Kidney (tissue), 14 donors: ENCODE data around the gene CPA4. TPM values are rescaled to one million over a fixed set of nuclear protein-coding genes. Genes with fewer than 3 reads are reported as not detected.

ENCODE experiments used
- DNase-seq, 5 donors: peaks; one replicate each; pipeline ENCODE4 v3.0.0-alpha.2; 2013 to 2020
- FAIRE-seq: peaks from 2 replicates; lab custom pipeline; 2012; peaks lifted over from hg19 to GRCh38; lab: Jason Lieb, UNC
- H3K27ac ChIP-seq, 2 donors: one replicate each; pipeline ENCODE4 v1.7.0; 2013; ENCODE audit warnings: low read depth in 2 of 2, low read length in 2 of 2, inconsistent platforms in 1 of 2
- H3K27me3 ChIP-seq: one replicate; pipeline ENCODE4 v1.7.1; 2013; ENCODE audit warnings: low read length, inconsistent platforms; ENCODE audit not compliant: control insufficient read depth, insufficient read depth
- H3K36me3 ChIP-seq, 3 donors: one replicate each; pipeline versions ENCODE4 v1.7.0 to v1.7.1; 2013; ENCODE audit warnings: low read length in 3 of 3, control low read depth in 1 of 3, inconsistent platforms in 1 of 3; ENCODE audit not compliant: insufficient read depth in 3 of 3, control insufficient read depth in 2 of 3
- H3K4me1 ChIP-seq, 3 donors: one replicate each; pipeline versions ENCODE4 v1.7.0 to v1.7.1; 2013; ENCODE audit warnings: low read length in 3 of 3, inconsistent platforms in 1 of 3, low read depth in 1 of 3; ENCODE audit not compliant: control insufficient read depth in 2 of 3, insufficient read depth in 2 of 3
- H3K4me3 ChIP-seq, 3 donors: one replicate each; pipeline versions ENCODE4 v1.7.0 to v1.8.1; 2013; ENCODE audit warnings: low read length in 3 of 3, control low read depth in 1 of 3, inconsistent platforms in 1 of 3
- H3K9ac ChIP-seq, 3 donors: one replicate each; pipeline versions ENCODE4 v1.7.0 to v1.7.1; 2013; ENCODE audit warnings: low read length in 3 of 3, control low read depth in 1 of 3, inconsistent platforms in 1 of 3
- H3K9me3 ChIP-seq, 3 donors: one replicate each; pipeline versions ENCODE4 v1.7.0 to v1.7.1; 2013; ENCODE audit warnings: low read length in 3 of 3, control low read depth in 1 of 3, inconsistent platforms in 1 of 3; ENCODE audit not compliant: control insufficient read depth in 2 of 3, insufficient read depth in 1 of 3
- intact Hi-C: fragments of 100-400 bp; cut with DNase I; formaldehyde crosslinking; loops from one replicate; pipeline ENCODE4 v1.11.1; 2022
- polyA plus RNA-seq: library from polyadenylated mRNA; stranded (reverse); fragments of 350-450 nt; fragmentation: Illumina TruSeq; extraction: RNeasy Lipid Tissue Mini Kit (QIAGEN cat#74804); gene quantifications from one replicate; pipeline ENCODE4 v1.2.3, GENCODE V29; 2014; ENCODE audit warnings: low read depth, low replicate concordance; ENCODE audit not compliant: insufficient read depth
- total RNA-seq: library from RNA; stranded (reverse); fragmentation: NEBNext Ultra II Directional; extraction: Animal tissue kit (Norgen Biotek cat#: 25700); gene quantifications from one replicate; pipeline ENCODE4 v1.2.1, GENCODE V29; 2021
- TF ChIP-seq, protein P1 (sequence below): IDR thresholded peaks from 3 replicates; pipeline ENCODE4 v1.5.1; 2012; ENCODE audit warnings: mild to moderate bottlenecking, moderate library complexity, borderline replicate concordance; ENCODE audit not compliant: insufficient read depth; ENCODE audit errors: extremely low read depth
- donor health status: control.
- donor health status: control.
- donor health status: control.
- donor health status: control.
- donor health status: control.
- donor health status: DM: yes; HTN: yes; CAD: no.
- donor health status: Normal renal cell carcinoma (clear cell type).

Gene CPA4
- total and polyA plus RNA-seq, 2 donors from 2014 or later, result 1.1 TPM; not detected in 1

DNA sequence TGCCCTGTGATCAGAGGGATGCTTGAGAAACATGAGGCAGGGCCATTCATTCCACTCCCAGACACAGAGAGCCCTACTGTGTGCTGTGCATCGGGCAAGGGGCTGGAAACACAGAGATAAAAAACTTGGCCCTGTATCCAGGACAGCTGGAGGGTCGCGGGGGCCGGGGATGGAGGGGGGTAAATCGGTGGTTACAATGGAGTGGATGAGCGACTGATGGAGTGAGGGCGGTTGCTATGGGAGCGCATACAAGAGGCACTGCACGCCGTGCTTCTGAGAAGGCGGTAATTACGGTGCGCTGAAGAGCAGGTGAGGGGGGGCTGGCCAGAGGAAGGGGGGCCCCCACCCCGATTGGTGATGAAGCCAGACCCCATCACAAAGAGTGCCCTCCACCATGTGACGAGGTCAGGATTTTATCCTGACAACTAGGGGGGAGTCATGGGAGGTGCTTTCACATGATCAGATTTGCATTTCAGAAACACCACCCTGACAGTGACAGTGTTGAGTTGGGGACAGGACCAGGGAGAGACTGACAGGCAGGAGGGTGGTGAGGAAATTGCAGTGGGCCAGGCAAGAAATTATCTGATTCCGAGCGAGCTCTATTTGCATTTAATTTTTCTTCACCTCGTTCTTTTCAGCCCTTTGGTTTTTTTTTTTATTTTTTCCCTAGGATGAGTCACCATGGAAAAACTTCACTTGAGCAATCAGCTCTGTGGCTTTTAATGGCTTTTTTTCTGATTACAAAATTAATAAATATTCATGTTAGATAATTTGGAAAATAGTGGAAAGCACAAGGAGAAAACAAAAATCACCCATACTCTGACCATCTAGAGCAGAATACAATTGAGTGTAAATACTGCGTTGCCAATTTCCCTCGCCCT lies 59.5 kb downstream of the CPA4 start:
- H3K27ac ChIP-seq, result peak overlapping the region; percentile 11 to 51
- H3K9ac ChIP-seq, result peak overlapping the region in 1 of 3 donors; percentile 51
- H3K4me3 ChIP-seq, result no peak overlapping the region
- no peaks in the 10 kb centered on the region for H3K27me3 ChIP-seq
- H3K36me3 ChIP-seq, result no peaks in the 10 kb centered on the region
- intact Hi-C loops, result no loop called here
- no peak for FAIRE-seq
- H3K9me3 ChIP-seq, result no peaks in the 10 kb centered on the region
- H3K4me1 ChIP-seq, result peaks cover 10 to 13% (median 11%) of the 10 kb centered on the region in 3 donors
- no peak for DNase-seq
- TF ChIP-seq, protein P1, sequence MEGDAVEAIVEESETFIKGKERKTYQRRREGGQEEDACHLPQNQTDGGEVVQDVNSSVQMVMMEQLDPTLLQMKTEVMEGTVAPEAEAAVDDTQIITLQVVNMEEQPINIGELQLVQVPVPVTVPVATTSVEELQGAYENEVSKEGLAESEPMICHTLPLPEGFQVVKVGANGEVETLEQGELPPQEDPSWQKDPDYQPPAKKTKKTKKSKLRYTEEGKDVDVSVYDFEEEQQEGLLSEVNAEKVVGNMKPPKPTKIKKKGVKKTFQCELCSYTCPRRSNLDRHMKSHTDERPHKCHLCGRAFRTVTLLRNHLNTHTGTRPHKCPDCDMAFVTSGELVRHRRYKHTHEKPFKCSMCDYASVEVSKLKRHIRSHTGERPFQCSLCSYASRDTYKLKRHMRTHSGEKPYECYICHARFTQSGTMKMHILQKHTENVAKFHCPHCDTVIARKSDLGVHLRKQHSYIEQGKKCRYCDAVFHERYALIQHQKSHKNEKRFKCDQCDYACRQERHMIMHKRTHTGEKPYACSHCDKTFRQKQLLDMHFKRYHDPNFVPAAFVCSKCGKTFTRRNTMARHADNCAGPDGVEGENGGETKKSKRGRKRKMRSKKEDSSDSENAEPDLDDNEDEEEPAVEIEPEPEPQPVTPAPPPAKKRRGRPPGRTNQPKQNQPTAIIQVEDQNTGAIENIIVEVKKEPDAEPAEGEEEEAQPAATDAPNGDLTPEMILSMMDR, result no peak

DNA sequence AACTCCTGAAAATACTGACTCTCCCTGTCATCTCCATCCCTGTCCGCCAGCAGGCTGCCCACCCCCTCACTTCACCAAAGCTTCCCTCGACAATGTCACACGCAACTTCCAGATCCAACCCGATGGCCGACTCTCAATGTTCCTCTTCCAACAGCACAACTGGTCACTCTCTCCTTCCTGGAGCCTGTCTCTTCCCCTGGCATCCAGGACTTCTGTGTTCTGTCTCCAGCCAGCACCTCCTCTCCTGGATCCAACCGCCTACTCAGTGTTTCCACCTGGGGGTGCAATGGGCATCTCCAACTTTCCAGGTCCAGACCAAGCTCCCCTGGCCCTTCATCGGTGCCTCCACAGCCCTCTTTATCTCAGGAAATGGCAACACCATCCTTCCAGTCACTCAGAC lies 60.2 kb downstream of the CPA4 start:
- intact Hi-C loops, result no loop called here
- no peak overlapping the region for H3K9ac ChIP-seq
- H3K36me3 ChIP-seq, result no peaks in the 10 kb centered on the region
- peak overlapping the region in 1 of 2 donors; percentile 1 for H3K27ac ChIP-seq
- TF ChIP-seq, protein P1, result no peak
- DNase-seq, result no peak
- FAIRE-seq, result no peak
- no peaks in the 10 kb centered on the region for H3K27me3 ChIP-seq
- no peaks in the 10 kb centered on the region for H3K9me3 ChIP-seq
- H3K4me3 ChIP-seq, result no peak overlapping the region
- H3K4me1 ChIP-seq, result peaks cover 10 to 13% (median 11%) of the 10 kb centered on the region in 3 donors

DNA sequence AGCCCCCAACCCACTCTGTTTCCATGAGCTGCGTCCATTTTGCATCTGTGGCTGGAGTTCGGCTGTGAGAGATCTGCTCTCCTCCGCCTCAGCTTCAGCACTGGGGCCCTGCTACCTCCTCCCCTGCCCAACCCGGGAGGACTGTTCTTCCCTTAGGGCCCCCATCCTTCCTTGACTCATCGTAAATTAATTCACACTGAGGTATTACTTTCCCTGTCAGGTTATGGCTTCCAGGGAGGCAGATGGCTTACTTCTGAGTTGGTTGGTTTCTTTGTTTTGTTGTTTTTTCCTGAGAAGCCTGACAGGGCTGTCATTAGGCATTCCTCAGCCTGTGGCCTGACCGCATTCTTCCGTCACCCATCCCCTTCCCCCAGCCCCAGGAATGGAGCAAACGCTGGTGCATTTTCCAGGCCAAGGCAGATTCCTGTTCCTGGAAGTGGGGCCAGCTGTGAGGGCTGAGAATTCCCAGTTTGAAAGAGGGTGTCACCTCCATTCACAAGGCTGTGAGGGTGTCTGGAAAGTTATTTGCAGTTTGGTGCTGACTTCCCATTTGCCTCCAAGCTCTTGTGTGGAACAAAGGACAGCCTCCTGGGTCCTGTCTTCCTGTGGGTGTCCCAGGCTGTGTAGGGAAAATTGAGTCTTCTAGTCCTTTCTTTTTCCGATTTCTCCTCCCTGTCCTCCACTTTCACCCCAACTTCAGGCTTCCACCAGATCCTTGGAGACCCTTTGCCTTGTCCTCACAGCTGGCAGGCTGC lies 63.3 kb downstream of the CPA4 start:
- no peak overlapping the region for H3K4me3 ChIP-seq
- H3K9me3 ChIP-seq, result peaks cover 0 to 10% (median 2%) of the 10 kb centered on the region in 3 donors
- H3K4me1 ChIP-seq, result peaks cover 8 to 12% (median 9%) of the 10 kb centered on the region in 3 donors
- no peaks in the 10 kb centered on the region for H3K36me3 ChIP-seq
- peak overlapping the region in 1 of 3 donors; percentile 44 for H3K9ac ChIP-seq
- H3K27me3 ChIP-seq, result no peaks in the 10 kb centered on the region
- TF ChIP-seq, protein P1, result no peak
- H3K27ac ChIP-seq, result peak overlapping the region; percentile 38 to 82
- no peak for FAIRE-seq
- intact Hi-C loops, result no loop called here
- peak; percentile 92 to 98 (median 95) for DNase-seq
